ENCODE data around the gene CBL. TPM values are rescaled to one million over a fixed set of nuclear protein-coding genes. Genes with fewer than 3 reads are reported as not detected.
A peak's percentile ranks its signal among the peaks of the same experiment; 100 is the strongest.
"Not testable (repeated sequence)": the region's sequence is repeated elsewhere in the genome, so short reads cannot be mapped to it uniquely, and the experiment has no call there.

The CBL gene
- polyA plus RNA-seq, 4 donors, result 2.2 to 10.1 (median 4.3) TPM

DNA sequence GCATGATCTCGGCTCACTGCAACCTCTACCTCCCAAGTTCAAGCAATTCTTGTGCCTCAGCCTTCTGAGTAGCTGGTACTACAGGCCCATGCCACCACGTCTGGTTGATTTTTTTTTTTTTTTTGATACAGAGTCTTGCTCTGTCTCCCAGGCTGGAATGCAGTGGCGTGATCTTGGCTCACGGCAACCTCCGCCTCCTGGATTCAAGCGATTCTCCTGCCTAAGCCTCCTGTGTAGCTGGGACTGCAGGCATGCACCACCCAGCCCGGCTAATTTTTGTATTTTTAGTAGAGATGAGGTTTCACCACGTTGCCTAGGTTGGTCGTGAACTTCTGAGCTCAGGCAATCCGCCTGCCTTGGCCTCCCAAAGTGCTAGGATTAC, 39.1 kb upstream of the CBL start:
- 86 to 88% (median 87%) methylated on average over 10 of the region's 10 CpGs for WGBS, 3 donors
- not testable (repeated sequence) for DNase-seq; H3K27ac ChIP-seq (ENCODE audit: low read depth in 1 of 3, low read length in 2 of 3); H3K27me3 ChIP-seq (ENCODE audit: control insufficient read depth in 3 of 3, insufficient read depth in 3 of 3, low read length in 3 of 3); H3K36me3 ChIP-seq (ENCODE audit: control insufficient read depth in 3 of 3, insufficient read depth in 2 of 3, low read depth in 1 of 3, low read length in 3 of 3); H3K9me3 ChIP-seq (ENCODE audit: control insufficient read depth in 2 of 2, insufficient read depth in 1 of 2, low read depth in 1 of 2, low read length in 1 of 2); FAIRE-seq; H3K4me3 ChIP-seq (ENCODE audit: low read depth in 1 of 3, low read length in 3 of 3)
- H3K4me1 ChIP-seq (ENCODE audit: control insufficient read depth in 3 of 3, insufficient read depth in 2 of 3, low read depth in 1 of 3, low read length in 2 of 3), result peaks cover 0 to 11% (median 0%) of the 10 kb centered on the region in 3 donors

- H3K4me1 ChIP-seq (ENCODE audit: control insufficient read depth in 3 of 3, insufficient read depth in 2 of 3, low read depth in 1 of 3, low read length in 2 of 3), result peaks cover 0 to 11% (median 0%) of the 10 kb centered on the region in 3 donors
- peaks cover 0 to 10% (median 0%) of the 10 kb centered on the region in 3 donors for H3K36me3 ChIP-seq (ENCODE audit: control insufficient read depth in 3 of 3, insufficient read depth in 2 of 3, low read depth in 1 of 3, low read length in 3 of 3)
- H3K27ac ChIP-seq (ENCODE audit: low read depth in 1 of 3, low read length in 2 of 3), result no peak overlapping the region
- H3K27me3 ChIP-seq (ENCODE audit: control insufficient read depth in 3 of 3, insufficient read depth in 3 of 3, low read length in 3 of 3), result no peaks in the 10 kb centered on the region
- H3K9me3 ChIP-seq (ENCODE audit: control insufficient read depth in 2 of 2, insufficient read depth in 1 of 2, low read depth in 1 of 2, low read length in 1 of 2), result no peaks in the 10 kb centered on the region
- peak overlapping the region in 1 of 3 donors; percentile 76 for H3K4me3 ChIP-seq (ENCODE audit: low read depth in 1 of 3, low read length in 3 of 3)
- DNase-seq (no peak), FAIRE-seq (no peak)
- WGBS, 3 donors, result 31 to 59% (median 41%) methylated on average over 6 of the region's 6 CpGs
These were observed 38.2 kb upstream of the CBL start for GRCh38 chr11:119167933-119168332.

GRCh38 chr11:119168471-119169281, 37.5 kb upstream of the CBL start, which contains the start of gene NLRX1:
NLRX1 (plus strand) TSS chr11:119168725; CDS start chr11:119171404, 2,679 bp downstream.
- DNase-seq, result peak; percentile 88 to 93
- no peak for FAIRE-seq
- H3K36me3 ChIP-seq (ENCODE audit: control insufficient read depth in 3 of 3, insufficient read depth in 2 of 3, low read depth in 1 of 3, low read length in 3 of 3), result peaks cover 0 to 15% (median 0%) of the 10 kb centered on the region in 3 donors
- H3K27ac ChIP-seq (ENCODE audit: low read depth in 1 of 3, low read length in 2 of 3), result peak within 1 kb of the TSS; percentile 58 to 91 (median 66)
- H3K27me3 ChIP-seq (ENCODE audit: control insufficient read depth in 3 of 3, insufficient read depth in 3 of 3, low read length in 3 of 3), result no peaks in the 10 kb centered on the region
- H3K9me3 ChIP-seq (ENCODE audit: control insufficient read depth in 2 of 2, insufficient read depth in 1 of 2, low read depth in 1 of 2, low read length in 1 of 2), result no peaks in the 10 kb centered on the region
- H3K4me3 ChIP-seq (ENCODE audit: low read depth in 1 of 3, low read length in 3 of 3), result peak within 1 kb of the TSS; percentile 68 to 85 (median 76)
- H3K4me1 ChIP-seq (ENCODE audit: control insufficient read depth in 3 of 3, insufficient read depth in 2 of 3, low read depth in 1 of 3, low read length in 2 of 3), result peaks cover 0 to 11% (median 0%) of the 10 kb centered on the region in 3 donors
- WGBS, 3 donors, result 3 to 5% (median 4%) methylated on average over 46 to 63 of the region's 63 CpGs

DNA sequence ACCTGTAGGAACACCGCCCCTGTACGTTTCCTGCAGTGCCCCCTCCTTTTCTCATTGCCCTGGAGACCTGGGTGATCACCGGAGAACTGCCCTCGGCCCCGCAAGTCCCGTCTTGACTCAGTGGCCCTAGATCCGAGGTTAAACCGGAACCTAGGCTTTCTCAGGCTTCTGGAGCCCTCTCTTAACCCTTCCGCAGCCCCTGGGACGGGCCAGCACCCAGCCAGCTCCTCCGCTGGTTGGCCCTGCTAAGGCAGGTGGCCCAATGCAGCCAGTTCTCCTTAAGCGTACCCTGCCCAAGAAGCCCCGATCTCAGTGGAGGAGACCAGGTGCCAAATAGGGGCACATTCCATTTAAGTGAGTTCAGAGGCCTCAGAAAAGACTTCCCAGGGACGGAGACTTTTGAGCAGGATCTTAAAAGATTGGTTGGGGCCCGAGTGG, 36.8 kb upstream of the CBL start:
- WGBS, 3 donors, result 11 to 15% (median 14%) methylated on average over 15 of the region's 15 CpGs
- no peaks in the 10 kb centered on the region for H3K9me3 ChIP-seq (ENCODE audit: control insufficient read depth in 2 of 2, insufficient read depth in 1 of 2, low read depth in 1 of 2, low read length in 1 of 2)
- H3K4me1 ChIP-seq (ENCODE audit: control insufficient read depth in 3 of 3, insufficient read depth in 2 of 3, low read depth in 1 of 3, low read length in 2 of 3), result peaks cover 0 to 11% (median 0%) of the 10 kb centered on the region in 3 donors
- no peaks in the 10 kb centered on the region for H3K27me3 ChIP-seq (ENCODE audit: control insufficient read depth in 3 of 3, insufficient read depth in 3 of 3, low read length in 3 of 3)
- peak overlapping the region; percentile 58 to 91 (median 66) for H3K27ac ChIP-seq (ENCODE audit: low read depth in 1 of 3, low read length in 2 of 3)
- peaks cover 0 to 21% (median 0%) of the 10 kb centered on the region in 3 donors for H3K36me3 ChIP-seq (ENCODE audit: control insufficient read depth in 3 of 3, insufficient read depth in 2 of 3, low read depth in 1 of 3, low read length in 3 of 3)
- DNase-seq (peak in 1 of 2 donors; percentile 24), FAIRE-seq (no peak)
- peak overlapping the region; percentile 68 to 85 (median 76) for H3K4me3 ChIP-seq (ENCODE audit: low read depth in 1 of 3, low read length in 3 of 3)

GRCh38 chr11:119172513-119172912, 33.6 kb upstream of the CBL start:
- DNase-seq (no peak), FAIRE-seq (no peak)
- Histone ChIP-seq H3K9me3 (ENCODE audit: control insufficient read depth in 2 of 2, insufficient read depth in 1 of 2, low read depth in 1 of 2, low read length in 1 of 2) (no peaks in the 10 kb centered on the region), H3K27me3 (ENCODE audit: control insufficient read depth in 3 of 3, insufficient read depth in 3 of 3, low read length in 3 of 3) (no peaks in the 10 kb centered on the region), H3K4me3 (ENCODE audit: low read depth in 1 of 3, low read length in 3 of 3) (no peak overlapping the region), H3K27ac (ENCODE audit: low read depth in 1 of 3, low read length in 2 of 3) (no peak overlapping the region), H3K4me1 (ENCODE audit: control insufficient read depth in 3 of 3, insufficient read depth in 2 of 3, low read depth in 1 of 3, low read length in 2 of 3) (peaks cover 0 to 11% (median 0%) of the 10 kb centered on the region in 3 donors), H3K36me3 (ENCODE audit: control insufficient read depth in 3 of 3, insufficient read depth in 2 of 3, low read depth in 1 of 3, low read length in 3 of 3) (peaks cover 2 to 39% (median 4%) of the 10 kb centered on the region in 3 donors)
- 82 to 100% (median 84%) methylated on average over 2 of the region's 2 CpGs for WGBS, 3 donors

GRCh38 chr11:119173453-119173852, 32.7 kb upstream of the CBL start:
- FAIRE-seq (no peak), DNase-seq (no peak)
- 91 to 93% (median 93%) methylated on average over 21 of the region's 21 CpGs for WGBS, 3 donors
- H3K4me3 ChIP-seq (ENCODE audit: low read depth in 1 of 3, low read length in 3 of 3), result no peak overlapping the region
- H3K9me3 ChIP-seq (ENCODE audit: control insufficient read depth in 2 of 2, insufficient read depth in 1 of 2, low read depth in 1 of 2, low read length in 1 of 2), result no peaks in the 10 kb centered on the region
- H3K4me1 ChIP-seq (ENCODE audit: control insufficient read depth in 3 of 3, insufficient read depth in 2 of 3, low read depth in 1 of 3, low read length in 2 of 3), result peaks cover 0 to 6% (median 2%) of the 10 kb centered on the region in 3 donors
- no peaks in the 10 kb centered on the region for H3K27me3 ChIP-seq (ENCODE audit: control insufficient read depth in 3 of 3, insufficient read depth in 3 of 3, low read length in 3 of 3)
- H3K27ac ChIP-seq (ENCODE audit: low read depth in 1 of 3, low read length in 2 of 3), result no peak overlapping the region
- peaks cover 2 to 43% (median 6%) of the 10 kb centered on the region in 3 donors for H3K36me3 ChIP-seq (ENCODE audit: control insufficient read depth in 3 of 3, insufficient read depth in 2 of 3, low read depth in 1 of 3, low read length in 3 of 3)

DNA sequence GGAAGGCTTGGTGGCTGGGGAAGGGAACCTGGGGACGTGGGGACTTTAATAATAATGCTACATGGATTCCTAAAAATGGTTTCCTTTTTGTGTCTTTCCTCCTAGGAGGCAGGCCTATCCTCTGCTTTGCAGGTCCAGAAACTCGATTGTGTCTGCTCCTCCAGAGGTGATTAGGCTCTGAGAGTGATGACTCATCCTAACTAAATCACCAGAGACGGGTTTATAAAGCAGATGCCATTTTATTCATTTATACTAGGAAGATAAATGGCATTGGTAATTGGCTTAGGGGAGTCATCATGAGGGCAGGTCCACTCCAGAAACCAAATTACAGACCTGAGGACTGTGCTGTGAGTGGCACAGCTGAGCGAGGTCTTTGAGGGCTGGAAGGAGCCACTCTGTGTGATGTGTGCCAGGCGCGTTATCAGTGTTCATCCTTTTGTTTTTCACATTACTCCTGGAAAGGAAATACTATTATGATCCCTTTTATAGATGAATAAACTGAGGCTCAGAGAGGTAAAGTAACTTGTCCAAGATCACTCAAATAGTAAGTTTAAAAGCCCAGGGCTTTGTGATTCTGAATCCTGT, 30.6 kb upstream of the CBL start:
- peaks cover 0 to 2% (median 0%) of the 10 kb centered on the region in 3 donors for H3K4me1 ChIP-seq (ENCODE audit: control insufficient read depth in 3 of 3, insufficient read depth in 2 of 3, low read depth in 1 of 3, low read length in 2 of 3)
- DNase-seq (peak in 1 of 2 donors; percentile 40), FAIRE-seq (no peak)
- 54 to 65% (median 64%) methylated on average over 6 of the region's 6 CpGs for WGBS, 3 donors
- H3K9me3 ChIP-seq (ENCODE audit: control insufficient read depth in 2 of 2, insufficient read depth in 1 of 2, low read depth in 1 of 2, low read length in 1 of 2), result no peaks in the 10 kb centered on the region
- no peaks in the 10 kb centered on the region for H3K27me3 ChIP-seq (ENCODE audit: control insufficient read depth in 3 of 3, insufficient read depth in 3 of 3, low read length in 3 of 3)
- H3K36me3 ChIP-seq (ENCODE audit: control insufficient read depth in 3 of 3, insufficient read depth in 2 of 3, low read depth in 1 of 3, low read length in 3 of 3), result peaks cover 2 to 55% (median 6%) of the 10 kb centered on the region in 3 donors
- no peak overlapping the region for H3K27ac ChIP-seq (ENCODE audit: low read depth in 1 of 3, low read length in 2 of 3)
- no peak overlapping the region for H3K4me3 ChIP-seq (ENCODE audit: low read depth in 1 of 3, low read length in 3 of 3)

- 63 to 84% (median 83%) methylated on average over 4 of the region's 4 CpGs for WGBS, 3 donors
- H3K4me3 ChIP-seq (ENCODE audit: low read depth in 1 of 3, low read length in 3 of 3), result no peak overlapping the region
- H3K36me3 ChIP-seq (ENCODE audit: control insufficient read depth in 3 of 3, insufficient read depth in 2 of 3, low read depth in 1 of 3, low read length in 3 of 3), result peaks cover 2 to 67% (median 6%) of the 10 kb centered on the region in 3 donors
- DNase-seq (no peak), FAIRE-seq (no peak)
- H3K27me3 ChIP-seq (ENCODE audit: control insufficient read depth in 3 of 3, insufficient read depth in 3 of 3, low read length in 3 of 3), result no peaks in the 10 kb centered on the region
- no peak overlapping the region for H3K27ac ChIP-seq (ENCODE audit: low read depth in 1 of 3, low read length in 2 of 3)
- H3K4me1 ChIP-seq (ENCODE audit: control insufficient read depth in 3 of 3, insufficient read depth in 2 of 3, low read depth in 1 of 3, low read length in 2 of 3), result peaks cover 0 to 2% (median 0%) of the 10 kb centered on the region in 3 donors
- no peaks in the 10 kb centered on the region for H3K9me3 ChIP-seq (ENCODE audit: control insufficient read depth in 2 of 2, insufficient read depth in 1 of 2, low read depth in 1 of 2, low read length in 1 of 2)
These were observed 27.9 kb upstream of the CBL start for GRCh38 chr11:119178166-119178680.

Measured in small intestine (tissue), 7 donors.